Activated T-cell treated with anti-CD3 and anti-CD28 coated beads for 48 hours (primary cell): ENCODE measurements around the gene MLLT3.

Experiments
- DNase-seq: peaks from one replicate; pipeline ENCODE4 v3.0.0-alpha.2; 2020; ENCODE audit warnings: low read depth

MLLT3 gene

DNA sequence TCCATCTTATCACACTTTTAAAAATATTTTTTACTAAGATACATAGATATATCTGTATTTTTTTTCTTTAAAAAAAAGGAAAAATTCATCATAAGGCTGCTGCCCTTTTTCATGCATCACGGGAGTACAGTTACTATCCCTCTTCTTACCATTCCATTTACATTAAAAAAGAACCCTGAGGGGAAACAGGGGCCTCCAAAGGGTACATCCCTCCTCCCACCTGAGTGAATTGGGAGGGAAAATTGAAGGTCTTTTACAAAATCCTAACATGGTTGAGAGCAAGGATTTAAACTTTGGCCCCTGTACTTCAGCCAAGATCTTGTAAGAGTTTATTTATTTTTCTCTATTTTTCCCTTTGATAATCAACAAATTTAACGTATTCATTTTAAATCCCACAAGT, 319.2 kb downstream of the MLLT3 start:
- DNase-seq = no peak

DNA sequence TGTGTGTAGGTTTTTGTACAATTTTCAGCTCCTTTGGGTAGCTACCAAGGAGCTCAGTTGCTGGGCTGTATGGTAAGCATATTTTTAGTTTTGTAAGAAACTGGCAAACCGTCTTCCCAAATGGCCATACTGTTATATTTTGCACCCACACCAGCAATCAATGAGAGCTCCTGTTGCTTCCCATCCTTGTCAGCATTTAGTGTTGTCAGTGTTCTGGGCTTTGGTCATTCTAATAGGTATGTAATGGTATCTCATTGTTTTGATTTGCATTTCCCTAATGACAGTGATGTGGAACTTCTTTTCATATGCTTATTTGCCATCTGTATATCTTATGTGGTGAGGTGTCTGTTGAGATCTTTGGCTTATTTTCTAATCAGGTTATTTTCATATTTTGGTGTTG, 320.1 kb downstream of the MLLT3 start:
- no peak for DNase-seq

DNA sequence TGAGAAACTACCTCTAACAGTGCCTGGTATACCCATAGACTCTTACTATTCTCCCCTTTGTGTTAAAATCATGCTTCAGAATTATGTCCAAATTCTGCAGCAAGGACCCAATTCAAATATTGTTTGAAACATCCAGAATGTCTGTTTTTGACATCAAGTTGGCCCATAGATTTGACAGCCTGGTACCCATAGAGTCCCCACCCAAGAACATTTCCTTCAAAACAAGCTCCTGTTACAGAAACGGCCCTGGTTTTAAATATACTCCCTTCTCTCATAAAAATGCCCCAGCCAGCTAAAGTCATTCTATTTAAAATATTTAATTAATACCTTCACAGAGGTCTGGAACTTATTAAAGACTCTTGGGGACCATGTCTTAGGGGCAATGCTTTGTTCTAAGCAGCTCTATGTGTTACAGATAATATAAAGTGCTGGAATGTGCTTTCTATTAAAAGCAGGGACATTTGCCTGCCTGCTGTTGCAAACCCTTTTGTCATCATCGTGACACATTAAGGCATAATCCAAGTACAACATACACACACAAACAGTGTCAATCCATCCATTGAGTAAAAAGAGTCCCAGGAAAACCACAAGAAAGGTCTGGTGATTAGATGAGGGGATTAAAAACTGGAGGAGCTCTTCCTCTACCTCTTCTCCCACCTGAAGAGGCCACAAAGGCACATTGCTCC, 321.7 kb downstream of the MLLT3 start:
- DNase-seq = no peak

DNA sequence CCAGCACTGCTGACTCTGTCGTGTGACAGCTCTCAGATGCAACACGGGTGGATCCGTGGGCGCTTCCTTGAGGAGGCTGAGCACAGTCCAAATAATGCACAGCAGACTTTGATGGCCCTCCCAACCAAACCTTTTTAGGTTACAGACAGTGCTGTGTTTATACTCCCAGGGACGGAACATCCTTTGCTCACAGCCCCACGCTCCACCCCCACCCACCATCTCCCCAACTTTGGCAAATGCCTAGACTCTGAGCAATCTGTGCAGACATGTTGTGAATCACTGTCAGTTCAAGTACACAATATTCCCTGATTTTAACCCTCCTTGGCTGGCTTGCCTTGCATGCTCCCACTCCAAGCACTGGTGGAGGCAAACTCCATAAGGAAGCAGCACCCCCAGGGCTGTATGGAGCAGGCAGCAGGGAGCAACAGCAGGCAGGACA, 324.6 kb downstream of the MLLT3 start:
- DNase-seq = no peak

DNA sequence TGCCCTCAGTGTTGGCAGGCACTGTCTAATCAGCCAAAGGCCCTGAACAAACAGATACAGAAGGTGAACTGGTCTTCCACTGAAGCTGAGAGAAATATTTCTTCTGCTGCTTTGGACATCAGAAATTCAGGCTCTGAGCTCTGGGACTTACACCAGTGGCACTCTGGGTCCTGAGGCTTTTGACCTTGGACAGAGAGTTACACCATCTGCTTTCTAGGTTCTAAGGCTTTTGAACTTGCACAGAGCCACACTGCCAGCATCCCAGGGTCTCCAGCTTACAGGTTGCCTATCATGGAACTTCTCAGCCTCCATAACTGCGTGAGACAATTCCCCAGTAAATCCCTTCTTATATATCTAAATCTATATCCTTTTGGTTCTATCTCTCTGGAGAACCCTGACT, 326.7 kb downstream of the MLLT3 start:
- no peak for DNase-seq

DNA sequence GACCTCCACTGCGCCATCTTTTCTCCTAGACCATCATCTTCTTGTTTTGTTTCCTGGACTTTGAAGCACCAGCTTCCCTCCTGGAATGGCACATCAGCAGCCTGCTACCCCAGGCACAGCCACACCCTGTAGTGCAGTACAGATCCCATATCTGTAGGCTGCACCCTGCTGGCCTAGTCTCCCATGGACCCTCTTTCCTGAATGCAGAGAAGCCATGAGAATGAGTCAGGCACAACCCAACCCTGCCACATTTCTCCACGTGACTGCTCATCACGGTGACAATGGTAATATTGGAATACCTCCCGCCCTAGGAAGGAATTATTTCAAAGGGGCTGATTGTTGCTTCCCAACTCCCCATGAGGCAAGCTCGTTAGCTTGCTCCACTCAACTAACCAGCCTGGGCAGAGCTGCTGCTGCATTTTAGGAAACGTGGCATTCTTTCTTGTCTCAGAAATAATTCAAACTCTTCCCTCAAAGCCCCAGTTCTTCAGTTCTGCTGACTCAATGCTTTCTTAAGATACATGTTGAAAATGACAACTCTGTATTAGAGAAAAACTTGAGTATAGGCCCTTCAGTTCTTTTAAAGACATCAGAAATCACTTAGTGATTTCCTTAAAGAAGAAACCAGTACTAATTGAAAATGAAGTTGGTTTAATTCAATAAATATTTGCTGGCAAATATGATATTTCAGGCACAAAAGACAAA, 328.1 kb downstream of the MLLT3 start:
- DNase-seq = no peak

DNA sequence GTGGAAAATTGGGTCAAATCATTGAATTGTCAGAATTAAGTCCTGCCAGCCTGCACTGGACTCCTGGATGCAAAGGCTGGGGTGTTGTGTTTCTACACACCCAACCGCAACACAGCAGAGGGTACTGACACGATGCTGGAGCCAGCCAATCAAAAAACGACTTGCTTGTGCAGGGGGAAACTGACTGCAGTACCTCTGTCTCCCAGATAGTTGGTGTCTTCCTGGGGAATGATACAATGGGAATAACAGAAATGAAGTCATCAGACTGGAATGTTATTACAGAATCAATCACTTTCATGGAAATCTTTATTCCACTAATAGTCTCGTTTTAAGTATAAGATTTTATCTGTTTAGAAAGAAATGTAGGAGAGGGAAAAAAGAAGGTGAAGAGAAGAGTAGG, 330.3 kb downstream of the MLLT3 start:
- no peak for DNase-seq
